Testis (tissue), 2 donors: Measurements from ENCODE around the gene TPBG.

ENCODE experiments used
- CTCF ChIP-seq, 3 experiments: fragments of 450-650 bp in 2 of 3; fragments of 200-600 bp in 1 of 3; sonication (generic) in 1 of 3; IDR thresholded peaks; one replicate each; pipeline ENCODE4 v1.5.1; 2016 to 2019; ENCODE audit warnings: antibody characterized with exemption in 3 of 3, mild to moderate bottlenecking in 2 of 3, moderate library complexity in 1 of 3
- POLR2A ChIP-seq: fragments of 450-650 bp; IDR thresholded peaks from one replicate; pipeline ENCODE4 v1.6.1; 2017; ENCODE audit warnings: antibody characterized with exemption, mild to moderate bottlenecking, moderate library complexity

- TF ChIP-seq CTCF (IDR thresholded peaks at IDR 0.05) (peak in 2 of 3 experiments; percentile 13 to 20), POLR2A (no peak)
Measured at GRCh38 chr6:82363428-82364086, at the start of gene TPBG.
